HG03457 (cell line): Measurements from ENCODE around the gene PLD6.

Experiments used
- ATAC-seq: cut with Tn5 transposase; IDR thresholded peaks from one replicate; pipeline ENCODE4 v1.9.1; 2021; ENCODE audit warnings: moderate number of reproducible peaks; ENCODE audit not compliant: unreplicated experiment

Gene PLD6

DNA sequence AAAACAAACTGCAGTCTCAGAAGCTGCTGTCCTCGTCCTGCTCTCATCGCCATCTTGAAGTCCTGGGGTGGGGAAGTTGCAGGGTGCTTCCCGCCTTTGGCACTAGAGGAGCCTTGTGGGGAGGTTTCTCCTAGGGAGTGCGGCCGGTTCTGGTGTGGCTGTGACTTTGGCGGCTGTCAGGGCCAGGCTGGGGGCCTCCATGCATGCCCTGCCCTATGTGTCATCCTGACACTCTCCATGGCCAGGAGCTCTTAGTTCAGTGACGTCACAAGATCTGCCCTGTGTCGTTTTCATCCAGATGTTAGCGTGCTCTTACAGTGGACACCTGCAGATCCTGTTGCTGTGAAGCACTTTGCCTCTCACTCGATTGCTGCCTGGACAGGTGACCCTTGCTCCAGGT lies 49.6 kb downstream of the PLD6 start:
- no peak for ATAC-seq

DNA sequence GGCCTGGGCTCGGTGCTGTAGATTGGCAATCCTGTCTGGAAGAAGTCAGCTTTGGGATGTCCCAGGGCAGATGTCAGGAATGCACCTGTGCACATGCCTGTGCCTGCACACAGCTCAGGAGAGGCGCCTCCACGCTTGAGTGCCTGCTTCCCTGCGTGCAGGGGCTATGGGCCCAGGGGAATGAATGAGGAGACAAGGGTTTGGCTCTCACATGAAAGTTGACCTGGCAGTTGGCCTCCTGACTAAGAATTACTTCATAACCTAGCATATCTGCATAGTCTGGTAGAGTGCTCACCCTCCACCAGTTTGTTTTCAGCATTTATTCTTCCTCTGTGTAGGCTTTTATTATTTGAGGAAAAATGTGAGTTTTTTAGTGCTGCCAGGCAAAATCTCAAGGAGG lies 50.0 kb downstream of the PLD6 start:
- no peak for ATAC-seq

DNA sequence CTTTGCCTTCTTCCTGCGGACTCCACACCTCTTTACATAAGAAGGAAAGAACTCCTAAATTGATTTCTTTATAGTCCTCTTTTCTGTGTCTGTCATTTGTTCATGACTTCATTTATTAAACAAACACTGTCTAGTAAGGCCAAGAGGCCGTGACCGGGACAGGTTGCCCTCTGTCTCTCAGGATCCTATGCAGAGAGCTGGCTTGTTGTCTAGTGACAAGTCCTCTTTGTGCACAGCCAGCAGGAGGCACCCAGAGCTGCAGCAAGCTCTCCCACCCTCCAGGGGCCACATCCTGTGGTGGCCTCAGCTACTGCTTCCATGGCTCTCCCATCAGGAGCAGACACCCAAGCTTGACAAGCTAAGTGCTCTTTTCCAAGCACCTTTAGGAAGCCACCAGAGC lies 50.6 kb downstream of the PLD6 start:
- ATAC-seq, result no peak

DNA sequence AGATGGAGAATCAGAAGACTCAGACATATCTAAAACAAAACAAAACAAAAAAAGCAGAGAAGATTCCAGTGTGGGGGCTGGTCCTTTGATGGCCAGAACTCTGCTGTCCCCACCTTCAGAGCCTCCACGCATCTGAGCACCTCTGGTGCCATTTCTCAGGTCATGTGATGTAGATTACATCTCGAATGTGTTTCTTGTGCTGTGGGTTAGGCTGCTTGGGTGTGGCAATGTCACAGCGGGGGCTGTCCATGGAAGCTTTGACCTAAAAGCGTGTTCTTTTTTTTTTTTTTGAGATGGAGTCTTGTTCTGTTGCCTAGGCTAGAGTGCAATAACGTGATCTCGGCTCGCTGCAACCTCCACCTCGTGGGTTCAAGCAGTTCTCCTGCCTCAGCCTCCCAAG lies 51.2 kb downstream of the PLD6 start:
- no peak for ATAC-seq

DNA sequence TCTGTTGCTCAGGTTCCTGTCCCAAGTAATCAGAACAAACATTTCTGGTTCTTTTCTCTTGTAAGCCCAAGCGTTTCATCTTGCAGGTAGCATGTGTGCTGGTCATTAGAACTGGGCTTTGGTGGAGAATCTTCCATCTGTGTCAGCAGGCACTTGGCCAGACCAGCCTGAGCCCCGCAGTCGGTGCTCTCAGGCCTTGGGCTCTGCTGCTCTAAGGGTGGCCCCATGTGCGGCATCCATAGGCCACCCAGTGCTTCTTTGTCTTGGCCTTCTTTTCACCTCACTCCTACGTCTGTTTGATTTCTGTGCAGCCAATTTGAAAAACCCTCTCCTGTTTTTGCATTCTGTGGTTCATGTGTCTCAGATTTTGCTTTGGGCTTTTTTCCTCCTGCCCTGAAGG lies 51.6 kb downstream of the PLD6 start:
- no peak for ATAC-seq

DNA sequence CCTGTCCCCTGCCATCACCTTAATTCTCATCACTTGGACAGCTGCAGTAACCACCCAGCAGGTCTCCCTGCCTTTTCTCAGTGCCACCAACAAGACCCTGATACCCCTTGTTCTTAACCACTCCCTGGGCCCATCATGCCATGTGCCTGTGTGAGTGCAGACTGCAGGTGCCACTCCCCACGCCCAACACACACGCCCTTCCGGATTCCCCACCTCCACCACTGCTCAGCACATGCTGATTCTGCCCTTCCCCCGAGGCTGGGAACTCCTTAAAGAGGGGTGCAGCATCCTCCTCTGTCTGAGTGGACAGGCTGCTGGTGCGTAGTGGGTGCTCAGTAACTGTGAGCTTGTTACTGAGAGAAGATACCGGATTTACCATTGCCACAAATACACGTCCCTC lies 52.4 kb downstream of the PLD6 start:
- no peak for ATAC-seq

DNA sequence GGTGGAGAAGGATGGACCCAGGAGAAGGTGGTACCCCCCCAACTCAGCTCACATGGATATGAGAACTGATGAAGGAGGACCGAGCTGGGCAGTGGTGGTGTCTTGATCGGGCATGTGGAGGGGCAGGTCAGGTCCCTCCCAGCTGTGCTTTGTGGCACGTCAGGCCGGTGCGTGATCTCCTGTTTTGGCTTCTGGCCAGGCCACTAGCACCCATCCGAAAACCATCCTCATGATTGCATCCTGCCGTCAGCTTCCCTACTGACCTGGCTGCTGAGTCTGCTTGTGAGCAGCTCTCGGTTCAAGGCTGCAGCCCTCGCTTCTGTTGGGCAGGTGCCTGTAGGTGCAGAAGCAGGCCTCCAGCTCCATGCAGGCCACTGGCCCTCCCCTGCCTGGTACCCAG lies 53.1 kb downstream of the PLD6 start:
- no peak for ATAC-seq

DNA sequence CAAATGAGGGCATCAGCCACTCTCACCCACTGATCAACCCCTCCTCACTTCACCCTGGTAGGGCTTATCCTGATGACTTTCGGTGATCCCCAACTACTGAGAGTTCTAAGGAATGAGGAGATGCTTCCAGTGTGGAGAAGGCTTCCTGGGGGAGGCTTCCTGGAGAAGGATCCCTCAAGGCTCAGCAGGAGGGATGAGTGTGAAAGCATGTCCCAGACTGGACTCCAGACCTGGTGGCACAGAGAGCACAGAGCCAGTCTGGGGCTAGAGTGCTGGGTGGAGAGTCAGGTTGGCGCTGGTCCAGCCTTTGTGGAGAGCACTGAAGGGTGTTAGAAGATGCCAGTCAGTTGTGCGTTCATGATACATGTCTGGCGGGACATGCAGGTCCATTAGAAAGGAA lies 53.7 kb downstream of the PLD6 start:
- ATAC-seq, result no peak

DNA sequence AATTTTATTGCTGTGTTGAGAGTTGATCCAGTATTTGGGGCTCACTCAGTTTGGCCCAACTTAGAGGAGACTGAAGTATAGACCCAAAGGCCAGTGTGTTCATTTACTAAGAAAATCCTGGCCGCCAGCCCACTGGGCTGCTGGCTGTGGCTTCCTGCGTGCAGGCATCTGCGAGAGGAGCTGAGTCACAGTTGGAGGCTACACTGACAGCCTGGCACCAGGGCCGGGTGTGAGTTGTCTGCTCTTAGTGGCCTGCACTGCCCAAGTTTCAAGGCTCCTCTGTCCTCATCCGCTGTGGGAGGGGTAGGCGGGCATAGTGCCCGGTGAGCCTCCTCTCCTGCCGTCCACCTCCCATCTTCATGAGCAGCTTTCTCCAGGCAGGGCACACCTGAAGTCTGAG lies 54.2 kb downstream of the PLD6 start:
- ATAC-seq, result no peak

DNA sequence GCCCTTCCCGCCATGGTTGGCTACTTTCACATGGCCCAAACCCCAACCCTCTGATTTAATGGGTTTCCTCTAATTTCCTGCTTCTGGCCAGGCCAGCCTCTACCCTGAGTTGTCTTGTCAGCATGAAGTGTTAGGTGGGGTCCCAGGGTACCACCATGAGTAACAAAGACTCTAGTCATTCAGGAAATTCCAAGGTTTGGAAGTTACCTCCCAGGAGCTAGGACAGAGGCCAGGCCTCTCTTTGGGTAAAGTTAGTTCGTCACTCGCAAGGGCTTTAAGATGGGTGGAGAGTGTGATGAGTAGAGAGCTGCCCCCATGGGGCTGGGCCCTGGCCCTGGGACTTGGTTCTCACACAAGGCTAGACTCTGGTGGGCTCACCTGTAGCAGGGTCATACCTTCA lies 54.6 kb downstream of the PLD6 start:
- ATAC-seq, result no peak

DNA sequence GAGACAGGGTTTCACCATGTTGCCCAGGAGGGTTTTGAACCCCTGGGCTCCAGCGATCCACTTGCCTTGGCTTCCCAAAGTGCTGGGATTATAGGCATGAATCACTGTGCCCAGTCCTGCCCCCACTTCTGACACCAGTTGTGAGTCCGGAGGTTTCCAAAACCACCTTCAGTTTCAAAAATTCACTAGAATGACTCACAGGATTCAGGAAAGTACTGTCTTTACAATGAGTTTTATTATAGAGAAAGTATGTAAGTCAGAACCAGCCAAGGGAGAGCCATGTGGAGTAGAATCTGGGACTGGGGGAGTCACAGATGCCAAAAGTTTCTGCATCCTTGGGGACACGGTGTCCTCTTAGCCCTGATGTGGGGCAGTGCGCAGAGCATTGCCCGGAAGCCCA lies 55.1 kb downstream of the PLD6 start:
- ATAC-seq, result no peak
